Right kidney (tissue), 9 donors: ENCODE results near the gene LMNB1.
"Not testable (repeated sequence)": the region's sequence is repeated elsewhere in the genome, so short reads cannot be mapped to it uniquely, and the experiment has no call there.

Experiments
- DNase-seq: peaks from one replicate; pipeline ENCODE4 v3.0.0-alpha.2; 2016
- long read RNA-seq, 8 donors: transcript quantifications; one replicate each; lab custom pipeline, GENCODE V29; 2026

Gene LMNB1
- long read RNA-seq, donor 1, transcript LMNB1-201 (11 exons, 2,878 nt): major isoform, 12 of 12 reads
- long read RNA-seq, donor 1, partial matches to known transcripts: 0 of 12 reads
- long read RNA-seq, donor 1, other reads (novel, unspliced or antisense): 0 of 12 reads
- long read RNA-seq, donor 2, transcript LMNB1-201 (11 exons, 2,878 nt): major isoform, 12 of 19 reads
- long read RNA-seq, donor 2, partial matches to known transcripts: 6 of 19 reads
- long read RNA-seq, donor 2, other reads (novel, unspliced or antisense): 0 of 19 reads
- long read RNA-seq, donor 3, transcript LMNB1-201 (11 exons, 2,878 nt): major isoform, 7 of 8 reads
- long read RNA-seq, donor 3, partial matches to known transcripts: 0 of 8 reads
- long read RNA-seq, donor 3, other reads (novel, unspliced or antisense): 0 of 8 reads
- long read RNA-seq, donor 4, transcript LMNB1-201 (11 exons, 2,878 nt): major isoform, 17 of 66 reads
- long read RNA-seq, donor 4, transcript LMNB1-202 (6 exons, 1,572 nt): minor isoform, 5 of 66 reads
- long read RNA-seq, donor 4, partial matches to known transcripts: 44 of 66 reads
- long read RNA-seq, donor 4, other reads (novel, unspliced or antisense): 0 of 66 reads
- long read RNA-seq, donor 5, transcript LMNB1-201 (11 exons, 2,878 nt): major isoform, 19 of 32 reads
- long read RNA-seq, donor 5, partial matches to known transcripts: 11 of 32 reads
- long read RNA-seq, donor 5, other reads (novel, unspliced or antisense): 0 of 32 reads
- long read RNA-seq, donor 6, transcript LMNB1-201 (11 exons, 2,878 nt): major isoform, 12 of 24 reads
- long read RNA-seq, donor 6, partial matches to known transcripts: 11 of 24 reads
- long read RNA-seq, donor 6, other reads (novel, unspliced or antisense): 0 of 24 reads
- long read RNA-seq, donor 7, transcript LMNB1-201 (11 exons, 2,878 nt): major isoform, 23 of 43 reads
- long read RNA-seq, donor 7, partial matches to known transcripts: 18 of 43 reads
- long read RNA-seq, donor 7, other reads (novel, unspliced or antisense): 0 of 43 reads
- long read RNA-seq, donor 8, transcript LMNB1-201 (11 exons, 2,878 nt): major isoform, 16 of 23 reads
- long read RNA-seq, donor 8, partial matches to known transcripts: 6 of 23 reads
- long read RNA-seq, donor 8, other reads (novel, unspliced or antisense): 0 of 23 reads

GRCh38 chr5:126776499-126777256 is at the start of gene LMNB1:
LMNB1 (plus strand) TSS chr5:126777136; CDS start chr5:126777509, 373 bp downstream.
- DNase-seq: peak; percentile 99

GRCh38 chr5:126732716-126733115 is 44.2 kb upstream of the LMNB1 start:
- DNase-seq: no peak

- DNase-seq: not testable (repeated sequence)
Measured at GRCh38 chr5:126734573-126734972, 42.4 kb upstream of the LMNB1 start.

- no peak for DNase-seq
Measured at GRCh38 chr5:126736141-126736540, 40.8 kb upstream of the LMNB1 start.

GRCh38 chr5:126741361-126741760 is 35.6 kb upstream of the LMNB1 start:
- no peak for DNase-seq

- no peak for DNase-seq
Measured at GRCh38 chr5:126742425-126742824, 34.5 kb upstream of the LMNB1 start.

GRCh38 chr5:126744836-126745235 is 32.1 kb upstream of the LMNB1 start:
- DNase-seq: peak; percentile 7

GRCh38 chr5:126745259-126745992 is 31.5 kb upstream of the LMNB1 start:
- peak; percentile 17 for DNase-seq

- DNase-seq: no peak
Measured at GRCh38 chr5:126746290-126746689, 30.6 kb upstream of the LMNB1 start.

- no peak for DNase-seq
Measured at GRCh38 chr5:126752081-126752785, 24.7 kb upstream of the LMNB1 start.

GRCh38 chr5:126753227-126753626 is 23.7 kb upstream of the LMNB1 start:
- DNase-seq: no peak

- DNase-seq: no peak
Measured at GRCh38 chr5:126754609-126755008, 22.3 kb upstream of the LMNB1 start.

- no peak for DNase-seq
Measured at GRCh38 chr5:126755593-126755992, 21.3 kb upstream of the LMNB1 start.

- no peak for DNase-seq
Measured at GRCh38 chr5:126757713-126758357, 19.1 kb upstream of the LMNB1 start.

GRCh38 chr5:126763371-126763770 is 13.6 kb upstream of the LMNB1 start:
- no peak for DNase-seq

- no peak for DNase-seq
Measured at GRCh38 chr5:126769703-126770102, 7.2 kb upstream of the LMNB1 start.

GRCh38 chr5:126773536-126773935 is 3.4 kb upstream of the LMNB1 start:
- DNase-seq: not testable (repeated sequence)

- not testable (repeated sequence) for DNase-seq
Measured at GRCh38 chr5:126774595-126774994, 2.3 kb upstream of the LMNB1 start.

- DNase-seq: peak; percentile 88
Measured at GRCh38 chr5:126777257-126777974, 480 bp downstream of the LMNB1 start.
